Lower leg skin (tissue), 3 donors: Measurements from ENCODE around the gene DOK7.

Source experiments
- CTCF ChIP-seq, 3 donors: fragments of 450-650 bp; IDR thresholded peaks; one replicate each; pipeline ENCODE4 v1.5.1; 2016; ENCODE audit warnings: antibody characterized with exemption in 3 of 3, mild to moderate bottlenecking in 3 of 3, moderate library complexity in 2 of 3
- POLR2A ChIP-seq, 2 donors: fragments of 450-650 bp; IDR thresholded peaks; one replicate each; pipeline ENCODE4 v1.6.1; 2016 to 2017; ENCODE audit warnings: antibody characterized with exemption in 2 of 2, mild to moderate bottlenecking in 1 of 2, moderate library complexity in 1 of 2

GRCh38 chr4:3477750-3478430 is 14.8 kb downstream of the DOK7 start:
- TF ChIP-seq CTCF (IDR thresholded peaks at IDR 0.05) (no peak), POLR2A (IDR thresholded peaks at IDR 0.05) (no peak)
